KMS-11 (cell line): ENCODE results near the gene KCNIP1.

ENCODE experiments used
- H2AFZ ChIP-seq: fragments of 200-600 bp; sonication (generic); 2 replicates; pipeline ENCODE4 v1.6.1; 2016; ENCODE audit warnings: antibody characterized with exemption, mixed run types, low read depth
- H3K27ac ChIP-seq: fragments of 200-600 bp; sonication (generic); 2 replicates; pipeline ENCODE4 v1.6.1; 2016; ENCODE audit warnings: mild to moderate bottlenecking, mixed run types
- H3K27me3 ChIP-seq: fragments of 200-600 bp; sonication (generic); 2 replicates; pipeline ENCODE4 v1.6.1; 2017; ENCODE audit warnings: mild to moderate bottlenecking, low read depth, mixed run types, moderate library complexity; ENCODE audit not compliant: insufficient read depth
- H3K36me3 ChIP-seq: fragments of 200-600 bp; sonication (generic); 2 replicates; pipeline ENCODE4 v1.6.1; 2017; ENCODE audit warnings: mild to moderate bottlenecking, mixed run types; ENCODE audit not compliant: insufficient read depth
- H3K4me1 ChIP-seq: fragments of 200-600 bp; sonication (generic); 2 replicates; pipeline ENCODE4 v1.6.1; 2016; ENCODE audit warnings: mild to moderate bottlenecking, low read depth, mixed run types; ENCODE audit not compliant: poor library complexity, severe bottlenecking
- H3K4me2 ChIP-seq: fragments of 200-600 bp; sonication (generic); 2 replicates; pipeline ENCODE4 v1.7.0; 2016; ENCODE audit warnings: mild to moderate bottlenecking, mixed run types
- H3K4me3 ChIP-seq: fragments of 200-600 bp; sonication (generic); IDR thresholded peaks from 2 replicates; pipeline ENCODE4 v1.6.1; 2017; ENCODE audit warnings: low read depth, low read length, mixed read lengths; ENCODE audit not compliant: insufficient read depth
- H3K79me2 ChIP-seq: fragments of 200-600 bp; sonication (generic); 2 replicates; pipeline ENCODE4 v1.6.1; 2016; ENCODE audit warnings: low read depth, mixed run types; ENCODE audit not compliant: insufficient read depth
- H3K9ac ChIP-seq: fragments of 200-600 bp; sonication (generic); 2 replicates; pipeline ENCODE4 v1.6.1; 2016; ENCODE audit warnings: mild to moderate bottlenecking, mixed run types
- H4K20me1 ChIP-seq: fragments of 200-600 bp; sonication (generic); 2 replicates; pipeline ENCODE4 v1.6.1; 2016; ENCODE audit warnings: mild to moderate bottlenecking, mixed run types; ENCODE audit not compliant: insufficient read depth
- CTCF ChIP-seq: fragments of 200-600 bp; sonication (generic); conservative IDR thresholded peaks from 2 replicates; pipeline ENCODE4 v1.6.1; 2017; ENCODE audit warnings: low read depth, mild to moderate bottlenecking, antibody characterized with exemption, low read length, moderate library complexity, mixed read lengths

KCNIP1 gene

DNA sequence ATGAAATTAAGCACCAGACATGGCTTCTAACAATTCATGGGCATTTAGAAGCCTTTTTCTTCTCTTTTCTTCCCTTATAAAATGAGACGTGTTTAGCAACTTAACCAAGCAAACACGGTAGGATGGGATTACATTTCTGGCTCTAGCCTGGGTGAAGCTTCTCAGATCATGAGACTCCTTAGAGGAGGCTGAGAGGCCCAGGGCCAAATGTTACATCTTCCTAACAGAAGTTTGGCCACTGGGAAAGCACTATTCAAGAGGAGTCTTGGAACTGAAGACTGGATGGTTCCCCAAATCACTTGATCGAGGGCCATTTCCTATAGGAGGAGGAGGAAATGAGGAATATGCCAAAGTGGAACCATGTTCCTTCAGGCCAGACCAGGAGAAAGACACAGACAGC, 281.6 kb downstream of the KCNIP1 start:
- Histone ChIP-seq H3K4me3 (no peak overlapping the region), H3K79me2 (no peaks in the 10 kb centered on the region), H4K20me1 (no peaks in the 10 kb centered on the region), H3K27me3 (no peaks in the 10 kb centered on the region), H2AFZ (no peak overlapping the region), H3K9ac (no peak overlapping the region), H3K36me3 (no peaks in the 10 kb centered on the region), H3K27ac (no peak overlapping the region), H3K4me2 (no peak overlapping the region), H3K4me1 (no peaks in the 10 kb centered on the region)
- no peak for TF ChIP-seq CTCF
